Neural cell (in vitro differentiated cells): ENCODE data around the gene TSPAN16. TPM values are rescaled to one million over a fixed set of nuclear protein-coding genes. Genes with fewer than 3 reads are reported as not detected.

Experiments
- H2AFZ ChIP-seq: fragments of 200-600, 300-800 bp; sonication (generic), shearing (Covaris generic); 2 replicates; pipeline ENCODE4 v1.6.0; 2014; ENCODE audit warnings: low read depth, mild to moderate bottlenecking, antibody characterized with exemption, low read length, moderate library complexity
- H3F3A ChIP-seq: fragments of 200-600 bp; shearing (Covaris generic); 2 replicates; pipeline ENCODE4 v1.6.1; 2016; ENCODE audit warnings: mild to moderate bottlenecking, moderate library complexity, mixed read lengths, antibody characterized with exemption, low read length; ENCODE audit not compliant: insufficient read depth, poor library complexity, severe bottlenecking
- H3K27ac ChIP-seq: fragments of 200-600, 300-800 bp; sonication (generic), shearing (Covaris generic); 2 replicates; pipeline ENCODE4 v1.5.1; 2014; ENCODE audit warnings: mild to moderate bottlenecking, low read length, moderate library complexity
- H3K27me3 ChIP-seq: fragments of 300-800, 200-600 bp; sonication (generic), shearing (Covaris generic); 2 replicates; pipeline ENCODE4 v1.6.0; 2014; ENCODE audit warnings: mild to moderate bottlenecking, low read depth, low read length, moderate library complexity; ENCODE audit not compliant: insufficient read depth
- H3K36me3 ChIP-seq: fragments of 300-800, 200-600 bp; sonication (generic), shearing (Covaris generic); 2 replicates; pipeline ENCODE4 v1.5.1; 2014; ENCODE audit warnings: mild to moderate bottlenecking, antibody characterized with exemption, low read length, moderate library complexity; ENCODE audit not compliant: insufficient read depth
- H3K4me2 ChIP-seq: fragments of 300-800, 200-600 bp; sonication (generic), shearing (Covaris generic); 2 replicates; pipeline ENCODE4 v1.6.0; 2014; ENCODE audit warnings: mild to moderate bottlenecking, low read length
- H3K4me3 ChIP-seq: fragments of 300-800, 200-600 bp; sonication (generic), shearing (Covaris generic); 2 replicates; pipeline ENCODE4 v1.5.1; 2014; ENCODE audit warnings: mild to moderate bottlenecking, low read length, moderate library complexity
- H3K79me2 ChIP-seq: fragments of 200-600 bp; shearing (Covaris generic); replicated peaks from 2 replicates; pipeline ENCODE4 v1.6.0; 2014; ENCODE audit warnings: mild to moderate bottlenecking, low read length, moderate library complexity; ENCODE audit not compliant: insufficient read depth
- H3K9ac ChIP-seq: fragments of 300-800, 200-600 bp; sonication (generic), shearing (Covaris generic); 2 replicates; pipeline ENCODE4 v1.6.1; 2016; ENCODE audit warnings: mild to moderate bottlenecking, low read length, mixed read lengths
- H3K9me2 ChIP-seq: fragments of 200-600 bp; shearing (Covaris generic); 2 replicates; pipeline ENCODE4 v1.6.1; 2016; ENCODE audit warnings: mild to moderate bottlenecking, low read length, mixed read lengths; ENCODE audit not compliant: insufficient read depth
- H3K9me3 ChIP-seq: fragments of 200-600, 300-800 bp; sonication (generic), shearing (Covaris generic); 2 replicates; pipeline ENCODE4 v1.6.1; 2016; ENCODE audit warnings: mild to moderate bottlenecking, mixed run types, low read length, moderate library complexity, mixed read lengths
- H4K20me1 ChIP-seq: fragments of 200-600 bp; shearing (Covaris generic); 2 replicates; pipeline ENCODE4 v1.6.1; 2016; ENCODE audit warnings: mild to moderate bottlenecking, mixed run types; ENCODE audit not compliant: insufficient read depth
- EP300 ChIP-seq: fragments of 450-650 bp; conservative IDR thresholded peaks from 2 replicates; pipeline ENCODE4 v1.6.1; 2014; ENCODE audit warnings: antibody characterized with exemption, mild to moderate bottlenecking, moderate library complexity; ENCODE audit not compliant: poor library complexity, severe bottlenecking
- EZH2 ChIP-seq: fragments of 200-600, 300-800 bp; shearing (Covaris generic), sonication (generic); IDR thresholded peaks from 2 replicates; pipeline ENCODE4 v1.6.1; 2014; ENCODE audit warnings: antibody characterized with exemption, low read length, borderline replicate concordance, mild to moderate bottlenecking; ENCODE audit not compliant: insufficient read depth, poor library complexity, severe bottlenecking
- MXI1 ChIP-seq: fragments of 450-650 bp; conservative IDR thresholded peaks from 2 replicates; pipeline ENCODE4 v1.6.1; 2014; ENCODE audit warnings: antibody characterized with exemption, mild to moderate bottlenecking; ENCODE audit not compliant: poor library complexity, severe bottlenecking
- POLR2AphosphoS5 ChIP-seq: IDR thresholded peaks from 2 replicates; pipeline ENCODE4 v1.6.1; 2012
- RAD21 ChIP-seq: fragments of 450-650 bp; conservative IDR thresholded peaks from 2 replicates; pipeline ENCODE4 v1.6.1; 2014; ENCODE audit warnings: antibody characterized with exemption, mild to moderate bottlenecking, moderate library complexity
- REST ChIP-seq: IDR thresholded peaks from 2 replicates; pipeline ENCODE4 v1.6.1; 2012; ENCODE audit warnings: borderline replicate concordance
- SMC3 ChIP-seq: fragments of 450-650 bp; conservative IDR thresholded peaks from 2 replicates; pipeline ENCODE4 v1.6.1; 2014; ENCODE audit warnings: antibody characterized with exemption, mild to moderate bottlenecking, moderate library complexity; ENCODE audit not compliant: poor library complexity
- TAF1 ChIP-seq: IDR thresholded peaks from 2 replicates; pipeline ENCODE4 v1.6.1; 2012; ENCODE audit warnings: low read depth
- polyA plus RNA-seq: library from polyadenylated mRNA; depleted of rRNA; stranded (reverse); fragments of >200 nt; gene quantifications from 2 replicates; pipeline ENCODE4 v1.2.3, GENCODE V29; 2014
- TF ChIP-seq, protein P1 (sequence below): fragments of 450-650 bp; IDR thresholded peaks from 2 replicates; pipeline ENCODE4 v1.5.1; 2014; ENCODE audit warnings: antibody characterized with exemption, mild to moderate bottlenecking, moderate library complexity; ENCODE audit not compliant: poor library complexity, severe bottlenecking

Gene TSPAN16
- polyA plus RNA-seq, 1 donor from 2014 or later, result not detected

- Histone ChIP-seq H3K9ac (no peak overlapping the region), H3K27ac (no peak overlapping the region)
Measured at GRCh38 chr19:11322269-11323024, 26.5 kb downstream of the TSPAN16 start.

GRCh38 chr19:11323601-11324078, 27.7 kb downstream of the TSPAN16 start:
- no peak overlapping the region for H2AFZ ChIP-seq
- no peaks in the 10 kb centered on the region for H3F3A ChIP-seq
- no peaks in the 10 kb centered on the region for H3K27me3 ChIP-seq
- no peaks in the 10 kb centered on the region for H3K36me3 ChIP-seq
- no peak overlapping the region for H3K27ac ChIP-seq
- H3K4me3 ChIP-seq, result no peak overlapping the region
- no peaks in the 10 kb centered on the region for H3K9me3 ChIP-seq
- no peak overlapping the region for H3K4me2 ChIP-seq
- H4K20me1 ChIP-seq, result no peaks in the 10 kb centered on the region
- H3K9me2 ChIP-seq, result no peaks in the 10 kb centered on the region
- no peaks in the 10 kb centered on the region for H3K79me2 ChIP-seq
- H3K9ac ChIP-seq, result no peak overlapping the region
- TF ChIP-seq MXI1 (no peak), EP300 (no peak), RAD21 (no peak), SMC3 (no peak), REST (no peak)
- TF ChIP-seq, protein P1, sequence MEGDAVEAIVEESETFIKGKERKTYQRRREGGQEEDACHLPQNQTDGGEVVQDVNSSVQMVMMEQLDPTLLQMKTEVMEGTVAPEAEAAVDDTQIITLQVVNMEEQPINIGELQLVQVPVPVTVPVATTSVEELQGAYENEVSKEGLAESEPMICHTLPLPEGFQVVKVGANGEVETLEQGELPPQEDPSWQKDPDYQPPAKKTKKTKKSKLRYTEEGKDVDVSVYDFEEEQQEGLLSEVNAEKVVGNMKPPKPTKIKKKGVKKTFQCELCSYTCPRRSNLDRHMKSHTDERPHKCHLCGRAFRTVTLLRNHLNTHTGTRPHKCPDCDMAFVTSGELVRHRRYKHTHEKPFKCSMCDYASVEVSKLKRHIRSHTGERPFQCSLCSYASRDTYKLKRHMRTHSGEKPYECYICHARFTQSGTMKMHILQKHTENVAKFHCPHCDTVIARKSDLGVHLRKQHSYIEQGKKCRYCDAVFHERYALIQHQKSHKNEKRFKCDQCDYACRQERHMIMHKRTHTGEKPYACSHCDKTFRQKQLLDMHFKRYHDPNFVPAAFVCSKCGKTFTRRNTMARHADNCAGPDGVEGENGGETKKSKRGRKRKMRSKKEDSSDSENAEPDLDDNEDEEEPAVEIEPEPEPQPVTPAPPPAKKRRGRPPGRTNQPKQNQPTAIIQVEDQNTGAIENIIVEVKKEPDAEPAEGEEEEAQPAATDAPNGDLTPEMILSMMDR, result no peak

More at GRCh38 chr19:11322269-11323024, 26.5 kb downstream of the TSPAN16 start:
- Histone ChIP-seq H3K4me3 (no peak overlapping the region), H4K20me1 (no peaks in the 10 kb centered on the region), H3K4me2 (no peak overlapping the region), H3K27me3 (no peaks in the 10 kb centered on the region), H2AFZ (no peak overlapping the region), H3K9me3 (no peaks in the 10 kb centered on the region), H3F3A (no peaks in the 10 kb centered on the region), H3K79me2 (no peaks in the 10 kb centered on the region), H3K9me2 (no peaks in the 10 kb centered on the region), H3K36me3 (no peaks in the 10 kb centered on the region)
- TF ChIP-seq, protein P1, result no peak
- no peak for TF ChIP-seq EP300
- TF ChIP-seq REST, result no peak
- TF ChIP-seq TAF1, result no peak
- no peak for TF ChIP-seq RAD21
- no peak for TF ChIP-seq EZH2
- TF ChIP-seq POLR2AphosphoS5, result no peak
- no peak for TF ChIP-seq MXI1
- no peak for TF ChIP-seq SMC3
